Tibial artery (tissue), 4 donors: ENCODE results near the gene PIBF1.

Experiments used
- DNase-seq, 2 donors: peaks; one replicate each; pipeline ENCODE4 v3.0.0-alpha.2; 2019
- H3K27ac ChIP-seq, 2 donors: fragments of 200-600 bp; sonication (generic) in 1 of 2; 1 replicate in 1 of 2; 2 replicates in 1 of 2; pipeline ENCODE4 v1.5.1; 2018 to 2019; ENCODE audit warnings: mild to moderate bottlenecking in 1 of 2
- H3K27me3 ChIP-seq, 2 donors: fragments of 200-600 bp; sonication (generic) in 1 of 2; one replicate each; pipeline versions ENCODE4 v1.5.1 to v1.6.0; 2016 to 2019
- H3K36me3 ChIP-seq, 3 donors: fragments of 200-600 bp; sonication (generic) in 2 of 3; one replicate each; pipeline ENCODE4 v1.5.1; 2016 to 2019; ENCODE audit warnings: mild to moderate bottlenecking in 2 of 3
- H3K4me1 ChIP-seq, 4 donors: fragments of 200-600 bp; sonication (generic) in 2 of 4; 1 replicate in 3 of 4; 2 replicates in 1 of 4; pipeline ENCODE4 v1.5.1; 2016 to 2019
- H3K4me3 ChIP-seq, 2 donors: fragments of 200-600 bp; sonication (generic) in 1 of 2; 1 replicate in 1 of 2; 2 replicates in 1 of 2; pipeline ENCODE4 v1.5.1; 2018 to 2019; ENCODE audit warnings: mild to moderate bottlenecking in 2 of 2
- H3K9me3 ChIP-seq, 3 donors: fragments of 200-600 bp; sonication (generic) in 1 of 3; one replicate each; pipeline ENCODE4 v1.5.1; 2016 to 2019
- intact Hi-C: fragments of 100-400 bp; cut with DNase I; formaldehyde crosslinking; loops from one replicate; pipeline ENCODE4 v1.15.0; 2023; ENCODE audit warnings: low total_unique reads
- TF ChIP-seq, protein P1 (sequence below), 2 experiments: fragments of 200-600 bp in 1 of 2; fragments of 450-650 bp in 1 of 2; IDR thresholded peaks; one replicate each; pipeline ENCODE4 v1.5.1; 2017 to 2019; ENCODE audit warnings: antibody characterized with exemption in 2 of 2, mild to moderate bottlenecking in 1 of 2, moderate library complexity in 1 of 2

Gene PIBF1

DNA sequence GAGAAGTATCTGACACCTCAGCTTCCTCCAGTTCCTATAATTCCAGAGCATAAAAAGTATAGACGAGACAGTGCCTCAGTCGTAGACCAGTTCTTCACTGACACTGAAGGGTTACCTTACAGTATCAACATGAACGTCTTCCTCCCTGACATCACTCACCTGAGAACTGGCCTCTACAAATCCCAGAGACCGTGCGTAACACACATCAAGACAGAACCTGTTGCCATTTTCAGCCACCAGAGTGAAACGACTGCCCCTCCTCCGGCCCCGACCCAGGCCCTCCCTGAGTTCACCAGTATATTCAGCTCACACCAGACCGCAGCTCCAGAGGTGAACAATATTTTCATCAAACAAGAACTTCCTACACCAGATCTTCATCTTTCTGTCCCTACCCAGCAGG lies 279.9 kb downstream of the PIBF1 start:
- Histone ChIP-seq H3K27me3 (no peaks in the 10 kb centered on the region), H3K4me3 (no peak overlapping the region), H3K27ac (no peak overlapping the region), H3K36me3 (peaks cover 0 to 5% (median 5%) of the 10 kb centered on the region in 3 donors), H3K4me1 (peaks cover 0 to 8% (median 5%) of the 10 kb centered on the region in 4 donors), H3K9me3 (no peaks in the 10 kb centered on the region)
- no peak for DNase-seq
- intact Hi-C loops, result no loop called here
- TF ChIP-seq, protein P1, sequence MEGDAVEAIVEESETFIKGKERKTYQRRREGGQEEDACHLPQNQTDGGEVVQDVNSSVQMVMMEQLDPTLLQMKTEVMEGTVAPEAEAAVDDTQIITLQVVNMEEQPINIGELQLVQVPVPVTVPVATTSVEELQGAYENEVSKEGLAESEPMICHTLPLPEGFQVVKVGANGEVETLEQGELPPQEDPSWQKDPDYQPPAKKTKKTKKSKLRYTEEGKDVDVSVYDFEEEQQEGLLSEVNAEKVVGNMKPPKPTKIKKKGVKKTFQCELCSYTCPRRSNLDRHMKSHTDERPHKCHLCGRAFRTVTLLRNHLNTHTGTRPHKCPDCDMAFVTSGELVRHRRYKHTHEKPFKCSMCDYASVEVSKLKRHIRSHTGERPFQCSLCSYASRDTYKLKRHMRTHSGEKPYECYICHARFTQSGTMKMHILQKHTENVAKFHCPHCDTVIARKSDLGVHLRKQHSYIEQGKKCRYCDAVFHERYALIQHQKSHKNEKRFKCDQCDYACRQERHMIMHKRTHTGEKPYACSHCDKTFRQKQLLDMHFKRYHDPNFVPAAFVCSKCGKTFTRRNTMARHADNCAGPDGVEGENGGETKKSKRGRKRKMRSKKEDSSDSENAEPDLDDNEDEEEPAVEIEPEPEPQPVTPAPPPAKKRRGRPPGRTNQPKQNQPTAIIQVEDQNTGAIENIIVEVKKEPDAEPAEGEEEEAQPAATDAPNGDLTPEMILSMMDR (IDR thresholded peaks at IDR 0.05), result no peak

DNA sequence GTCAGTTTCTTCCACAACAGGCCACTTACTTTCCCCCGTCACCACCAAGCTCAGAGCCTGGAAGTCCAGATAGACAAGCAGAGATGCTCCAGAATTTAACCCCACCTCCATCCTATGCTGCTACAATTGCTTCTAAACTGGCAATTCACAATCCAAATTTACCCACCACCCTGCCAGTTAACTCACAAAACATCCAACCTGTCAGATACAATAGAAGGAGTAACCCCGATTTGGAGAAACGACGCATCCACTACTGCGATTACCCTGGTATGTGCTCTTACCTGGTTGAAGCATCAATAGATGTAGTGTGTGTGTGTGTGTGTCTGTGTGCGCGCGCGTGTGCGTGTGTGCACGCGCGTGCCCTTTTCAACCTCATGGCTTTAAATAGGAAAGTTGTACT lies 280.5 kb downstream of the PIBF1 start:
- H3K27me3 ChIP-seq, result no peaks in the 10 kb centered on the region
- peaks cover 0 to 5% (median 5%) of the 10 kb centered on the region in 3 donors for H3K36me3 ChIP-seq
- H3K4me3 ChIP-seq, result no peak overlapping the region
- intact Hi-C loops, result no loop called here
- H3K27ac ChIP-seq, result no peak overlapping the region
- TF ChIP-seq, protein P1 (IDR thresholded peaks at IDR 0.05), result no peak
- H3K9me3 ChIP-seq, result no peaks in the 10 kb centered on the region
- no peak for DNase-seq
- H3K4me1 ChIP-seq, result peaks cover 0 to 8% (median 5%) of the 10 kb centered on the region in 4 donors

DNA sequence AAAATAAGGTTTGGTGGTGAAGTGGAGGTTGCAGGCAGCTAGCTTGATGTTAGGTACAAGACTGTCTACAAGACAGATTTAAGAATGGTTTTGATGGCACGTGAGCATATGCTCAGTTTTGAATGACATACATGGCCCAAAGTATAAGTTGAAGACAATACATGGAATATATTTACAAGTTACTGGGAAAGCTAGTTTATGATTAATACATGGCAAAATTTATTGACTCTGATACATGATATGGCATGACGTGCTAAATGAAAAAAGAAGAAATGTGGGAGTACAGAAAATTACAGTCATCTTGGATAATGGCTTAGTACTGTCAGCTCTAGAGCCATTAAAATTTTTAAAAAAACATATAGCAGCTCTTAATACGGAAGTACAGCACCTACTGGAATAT lies 281.2 kb downstream of the PIBF1 start:
- no peaks in the 10 kb centered on the region for H3K9me3 ChIP-seq
- no peak overlapping the region for H3K4me3 ChIP-seq
- H3K27ac ChIP-seq, result no peak overlapping the region
- DNase-seq, result no peak
- H3K4me1 ChIP-seq, result peaks cover 0 to 4% (median 2%) of the 10 kb centered on the region in 4 donors
- TF ChIP-seq, protein P1 (IDR thresholded peaks at IDR 0.05), result no peak
- peaks cover 0 to 10% (median 5%) of the 10 kb centered on the region in 3 donors for H3K36me3 ChIP-seq
- intact Hi-C loops, result no loop called here
- H3K27me3 ChIP-seq, result no peaks in the 10 kb centered on the region

GRCh38 chr13:73065036-73065435 lies 283.1 kb downstream of the PIBF1 start:
- no peak for DNase-seq
- intact Hi-C loops, result no loop called here
- Histone ChIP-seq H3K36me3 (peaks cover 0 to 18% (median 5%) of the 10 kb centered on the region in 3 donors), H3K27ac (no peak overlapping the region), H3K4me1 (no peaks in the 10 kb centered on the region), H3K27me3 (no peaks in the 10 kb centered on the region), H3K4me3 (no peak overlapping the region), H3K9me3 (no peaks in the 10 kb centered on the region)
- TF ChIP-seq, protein P1 (IDR thresholded peaks at IDR 0.05), result no peak

DNA sequence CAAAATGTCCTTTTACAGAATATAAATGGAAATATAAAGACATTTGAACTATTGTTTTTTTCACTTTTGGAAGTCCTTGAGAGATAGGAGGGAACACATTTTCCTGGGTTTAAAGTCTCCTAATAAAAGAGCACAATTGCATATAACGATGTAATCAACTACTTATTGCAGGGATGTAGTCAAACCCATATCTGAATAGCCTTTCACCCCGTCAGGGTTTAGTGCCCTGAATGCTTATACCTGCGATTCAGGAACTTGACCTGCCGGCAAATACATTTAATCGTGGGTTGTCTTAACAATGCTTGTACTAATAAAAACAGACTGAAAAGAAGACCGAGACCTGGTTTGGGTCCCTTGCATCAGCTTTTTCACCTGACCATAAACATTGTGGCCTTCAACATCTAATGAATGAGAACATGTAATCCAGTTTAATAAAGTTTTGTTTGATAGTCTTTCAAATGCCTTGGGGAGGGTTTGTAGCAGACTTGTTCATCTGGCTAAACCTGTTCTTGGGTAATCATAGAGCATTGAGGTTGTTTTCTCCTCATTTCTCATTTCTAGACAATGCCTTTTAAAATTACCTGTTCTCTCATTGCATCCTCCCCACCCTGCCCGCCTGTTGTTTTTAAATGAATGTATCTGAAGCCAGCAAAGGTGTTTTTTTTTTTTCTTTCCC lies 283.9 kb downstream of the PIBF1 start:
- H3K27ac ChIP-seq, result no peak overlapping the region
- no peak for DNase-seq

More for the DNA sequence above, 283.9 kb downstream of the PIBF1 start:
- intact Hi-C loops, result no loop called here
- H3K4me1 ChIP-seq, result no peaks in the 10 kb centered on the region
- TF ChIP-seq, protein P1 (IDR thresholded peaks at IDR 0.05), result no peak
- H3K27me3 ChIP-seq, result no peaks in the 10 kb centered on the region
- peaks cover 0 to 18% (median 5%) of the 10 kb centered on the region in 3 donors for H3K36me3 ChIP-seq
- H3K4me3 ChIP-seq, result no peak overlapping the region
- H3K9me3 ChIP-seq, result no peaks in the 10 kb centered on the region
